Stromal cell of bone marrow (primary cell): ENCODE results near the gene SLFN5.
"Not testable (repeated sequence)": the region's sequence is repeated elsewhere in the genome, so short reads cannot be mapped to it uniquely, and the experiment has no call there.

Experiments
- DNase-seq: peaks from one replicate; pipeline ENCODE4 v3.0.0-alpha.2; 2012; ENCODE audit warnings: low read depth

SLFN5 gene

GRCh38 chr17:35242805-35243560 is at the start of gene SLFN5:
Gene SLFN5, plus strand, starts transcription at chr17:35243072. Its CDS starts 15,619 bp downstream, at chr17:35258691.
- DNase-seq = peak; percentile 83

- DNase-seq = not testable (repeated sequence)
Measured at GRCh38 chr17:35194001-35194400, 48.9 kb upstream of the SLFN5 start, which contains the start of gene SLC35G3. Gene SLC35G3, minus strand, starts transcription at chr17:35194393. Its CDS starts 86 bp downstream, at chr17:35194307.

GRCh38 chr17:35195062-35195461 is 47.8 kb upstream of the SLFN5 start:
- not testable (repeated sequence) for DNase-seq

GRCh38 chr17:35202582-35202981 is 40.3 kb upstream of the SLFN5 start:
- not testable (repeated sequence) for DNase-seq

DNA sequence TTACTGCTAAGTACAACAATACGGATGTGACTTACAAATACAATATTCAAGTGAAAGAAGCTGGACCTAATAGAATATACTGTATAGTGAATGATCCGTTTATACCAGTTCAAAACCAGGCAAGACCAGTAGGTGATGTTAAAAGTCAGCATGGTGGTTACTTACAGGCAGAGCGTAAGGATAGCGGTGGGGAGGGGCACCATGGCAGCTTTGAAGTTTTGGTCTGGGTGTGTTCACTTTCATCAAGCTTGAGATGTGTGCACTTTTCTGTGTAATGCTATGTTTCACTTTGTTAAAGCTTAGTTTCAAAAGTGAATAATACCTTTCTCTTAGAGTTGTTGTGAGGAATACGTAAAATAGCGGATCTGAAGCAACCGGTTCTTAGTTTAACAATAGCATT is 32.1 kb upstream of the SLFN5 start:
- no peak for DNase-seq

GRCh38 chr17:35212668-35213067 is 30.2 kb upstream of the SLFN5 start:
- no peak for DNase-seq

GRCh38 chr17:35213412-35213940 is 29.4 kb upstream of the SLFN5 start:
- DNase-seq = no peak

DNA sequence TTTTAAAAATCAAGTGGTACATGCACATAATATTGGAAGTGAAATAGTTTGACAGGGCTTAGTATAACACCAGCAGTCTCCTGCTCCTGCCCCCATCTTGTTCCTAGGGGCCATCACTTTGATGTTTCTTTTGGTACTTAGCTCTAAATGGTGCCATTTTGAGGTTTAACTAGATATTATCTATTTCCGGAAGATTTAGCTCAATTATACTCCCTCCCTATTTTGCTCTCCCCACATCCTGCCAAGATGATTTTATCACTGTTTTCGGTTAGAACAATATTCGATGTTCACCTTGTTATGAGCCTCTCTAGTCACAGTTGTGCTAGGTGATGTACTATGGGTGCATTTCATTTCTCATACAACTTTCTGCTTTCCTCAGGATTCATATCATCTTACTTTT is 28.7 kb upstream of the SLFN5 start:
- no peak for DNase-seq

DNA sequence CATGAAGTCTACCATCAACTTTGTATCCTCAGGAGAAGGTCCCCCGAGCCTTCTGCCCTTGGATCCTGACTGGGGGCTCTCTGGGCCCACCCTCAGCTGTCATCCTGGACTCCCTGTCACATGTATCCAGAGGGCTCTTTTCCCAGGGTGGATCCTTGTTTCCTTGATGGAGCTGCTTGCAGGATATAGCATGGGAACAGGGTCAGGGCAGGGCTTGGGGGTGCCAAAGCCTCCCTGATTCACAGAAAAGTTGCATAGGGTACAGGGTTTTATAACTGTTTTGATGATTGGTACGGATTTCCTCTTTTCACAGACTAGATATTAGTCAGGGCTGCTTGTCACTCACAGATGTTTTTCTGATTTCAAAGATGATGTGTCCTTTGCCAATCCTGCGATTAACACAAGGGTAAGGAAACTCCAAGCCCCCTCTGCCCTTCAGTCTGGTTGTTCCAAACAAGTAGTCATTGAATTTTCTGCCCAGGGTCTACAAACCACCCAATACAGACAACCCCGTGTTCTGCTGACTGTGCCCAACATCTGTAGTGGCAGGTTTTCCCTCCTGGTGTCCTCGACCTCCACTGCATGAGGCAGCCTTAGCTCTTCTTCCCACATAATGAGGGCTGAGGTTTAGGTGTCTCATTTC is 28.1 kb upstream of the SLFN5 start:
- DNase-seq = no peak

DNA sequence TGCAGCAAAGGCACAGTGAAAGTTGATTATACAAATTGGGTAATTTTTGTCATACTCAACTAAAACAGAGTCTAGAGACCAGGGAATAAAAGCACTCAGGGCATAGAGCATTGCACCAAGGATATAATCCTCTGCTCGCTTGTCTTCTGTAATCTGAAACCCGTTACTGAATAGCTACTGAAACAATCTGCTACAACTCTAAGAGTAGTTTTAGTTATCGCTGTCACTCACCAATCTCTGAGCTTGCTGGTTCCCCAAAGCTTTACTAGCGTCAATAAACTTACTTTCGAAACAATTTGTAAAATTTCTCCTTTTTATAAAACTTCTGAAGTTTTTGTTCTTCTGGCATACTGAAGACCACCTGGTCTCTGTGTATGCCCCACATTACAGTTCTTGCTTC is 25.8 kb upstream of the SLFN5 start:
- no peak for DNase-seq

DNA sequence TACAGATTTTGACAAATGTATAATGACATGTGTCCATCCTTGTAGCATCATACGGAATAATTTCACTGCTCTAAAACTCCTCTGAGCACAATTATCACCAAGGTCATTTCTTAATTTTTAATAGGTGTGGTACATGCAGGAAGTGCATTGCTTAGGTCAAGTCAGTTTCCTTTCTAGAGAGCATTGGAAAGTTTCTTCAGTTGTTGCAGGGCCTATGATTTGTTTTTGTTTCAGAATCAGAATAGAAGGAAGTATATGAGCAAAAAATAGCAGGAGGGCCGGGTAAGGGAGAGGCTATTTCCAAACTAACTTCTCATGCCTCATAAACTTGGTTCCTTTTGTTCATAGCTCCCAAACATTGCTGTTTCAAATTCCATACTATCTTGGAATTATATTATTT is 24.0 kb upstream of the SLFN5 start:
- DNase-seq = no peak

DNA sequence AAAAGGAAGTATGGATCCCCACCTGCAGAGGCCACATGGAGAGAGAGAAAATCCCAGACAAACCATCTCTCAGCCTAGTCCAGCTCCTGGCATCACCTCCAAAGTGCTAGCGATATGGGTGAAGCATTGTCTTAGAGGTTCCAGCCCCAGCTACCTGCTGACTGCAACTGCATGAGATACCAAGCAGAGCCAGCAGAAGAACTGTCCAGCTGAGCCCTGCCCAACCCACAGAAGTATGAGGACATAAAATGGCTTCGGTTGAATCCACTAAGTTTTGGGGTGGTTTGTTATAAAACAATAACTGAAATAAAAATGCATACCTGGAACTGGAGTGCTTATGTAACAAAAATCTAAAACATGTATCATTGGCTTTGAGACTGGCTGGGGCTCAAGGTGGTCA is 20.4 kb upstream of the SLFN5 start:
- no peak for DNase-seq

GRCh38 chr17:35224436-35224835 is 18.4 kb upstream of the SLFN5 start:
- DNase-seq = no peak

GRCh38 chr17:35227546-35227945 is 15.3 kb upstream of the SLFN5 start:
- no peak for DNase-seq

GRCh38 chr17:35229638-35230037 is 13.2 kb upstream of the SLFN5 start:
- DNase-seq = no peak

GRCh38 chr17:35234315-35234714 is 8.6 kb upstream of the SLFN5 start:
- DNase-seq = not testable (repeated sequence)

DNA sequence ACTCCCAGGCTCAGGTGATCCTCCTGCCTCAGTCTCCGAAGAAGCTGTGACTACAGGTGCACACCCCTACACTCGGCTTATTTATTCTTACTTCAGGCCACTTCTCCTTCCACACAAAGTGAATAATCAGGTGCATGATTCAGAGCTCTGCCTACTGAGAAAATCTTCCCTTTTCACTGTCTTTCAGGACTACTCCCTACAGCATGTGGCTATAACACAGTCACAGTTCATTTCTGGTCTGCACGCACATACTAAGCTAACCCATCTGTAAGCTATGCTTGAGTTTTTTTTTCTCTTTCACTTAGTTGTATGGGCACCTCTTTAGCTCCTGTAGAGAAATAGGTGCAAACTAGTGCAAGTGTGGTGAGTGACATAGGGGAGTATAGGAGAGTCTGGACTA is 7.6 kb upstream of the SLFN5 start:
- DNase-seq = no peak

DNA sequence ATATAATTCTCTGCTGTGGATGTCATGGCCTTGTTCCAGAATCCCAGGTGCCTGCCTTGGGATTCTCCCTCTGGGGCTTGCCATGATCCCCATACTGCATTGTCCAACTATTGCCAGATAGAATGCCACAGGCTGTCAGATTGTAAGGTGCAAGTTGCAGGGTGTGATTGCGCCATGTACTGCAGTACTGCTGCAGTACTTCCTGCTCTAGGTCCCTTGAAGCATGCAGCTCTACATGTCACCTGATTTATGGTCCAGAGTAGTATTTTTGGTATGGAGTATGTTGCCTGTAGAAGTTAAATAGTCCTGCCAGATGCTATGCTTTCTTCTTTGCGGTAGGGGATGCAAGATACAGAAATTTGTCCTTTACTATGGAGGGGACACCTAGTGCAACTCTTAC is 7.0 kb upstream of the SLFN5 start:
- no peak for DNase-seq

- peak; percentile 5 for DNase-seq
Measured at GRCh38 chr17:35236821-35237220, 6.1 kb upstream of the SLFN5 start.

DNA sequence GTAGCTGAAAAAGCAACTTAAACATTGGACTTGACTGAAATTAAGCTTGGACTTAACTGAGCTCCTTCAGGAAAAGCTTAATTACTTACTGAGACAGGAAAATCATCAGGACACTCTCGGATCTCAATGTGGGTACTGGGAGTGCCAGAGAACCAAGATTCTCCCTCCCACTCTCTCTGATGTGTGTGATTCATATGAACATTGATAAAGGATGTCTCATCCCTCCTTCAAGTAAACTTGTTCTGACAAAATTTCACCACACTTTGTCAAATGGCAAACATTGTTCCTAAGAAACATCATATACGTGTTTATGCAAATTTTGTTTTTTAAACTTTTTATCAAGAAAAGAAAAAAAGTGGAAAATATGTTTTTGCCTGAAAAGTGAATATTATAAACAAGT is 4.1 kb upstream of the SLFN5 start:
- peak; percentile 21 for DNase-seq

DNA sequence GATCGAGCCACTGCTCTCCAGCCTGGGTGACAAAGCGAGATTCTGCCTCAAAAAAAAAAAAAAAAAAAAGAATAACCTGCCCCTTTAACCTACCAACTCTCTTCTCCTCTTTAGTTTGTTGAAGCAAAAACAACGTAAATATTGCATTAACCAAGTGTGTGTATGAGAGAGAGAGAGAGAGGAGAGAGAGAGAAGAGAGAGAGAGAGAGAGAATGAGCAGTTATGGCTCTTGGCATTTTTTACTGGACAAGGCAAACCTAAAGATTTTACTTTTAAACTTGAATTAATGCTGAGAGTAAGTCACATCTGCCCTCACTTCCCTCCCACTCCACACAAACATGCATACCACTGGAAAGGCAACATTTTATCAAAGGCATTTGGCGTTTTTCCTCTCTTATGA is 3.0 kb upstream of the SLFN5 start:
- no peak for DNase-seq

DNA sequence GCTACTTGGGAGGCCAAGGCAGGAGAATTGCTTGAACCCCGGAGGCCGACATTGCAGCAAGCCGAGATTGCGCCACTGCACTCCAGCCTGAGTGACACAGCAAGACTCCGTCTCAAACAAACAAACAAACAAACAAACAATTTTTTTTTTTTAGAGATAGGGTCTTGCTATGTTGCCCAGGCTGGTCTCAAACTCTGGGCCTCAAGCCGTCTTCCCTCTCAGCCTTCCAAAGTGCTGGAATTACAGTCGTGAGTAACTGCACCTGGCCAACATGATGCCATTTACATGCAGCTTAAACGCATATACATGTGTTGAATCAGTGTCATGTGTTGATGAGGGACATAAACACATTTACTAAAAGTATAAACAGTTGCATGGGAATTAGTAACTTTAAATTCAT is 2.0 kb upstream of the SLFN5 start:
- no peak for DNase-seq

GRCh38 chr17:35241520-35241919 is 1.4 kb upstream of the SLFN5 start:
- no peak for DNase-seq
